RWPE2 (cell line): Measurements from ENCODE around the gene SFSWAP.
A peak's percentile ranks its signal among the peaks of the same experiment; 100 is the strongest.

ENCODE experiments used
- ATAC-seq: fragments of 200-7000 bp; cut with Tn5 transposase; 3 replicates; pipeline ENCODE4 v1.9.1; 2021; ENCODE audit warnings: low read depth
- DNase-seq: peaks from one replicate; pipeline ENCODE4 v3.0.0-alpha.2; 2020; ENCODE audit warnings: low spot score
- H3K27ac ChIP-seq: fragments of 450-650 bp; 2 replicates; pipeline ENCODE4 v1.5.1; 2017; ENCODE audit warnings: mild to moderate bottlenecking; ENCODE audit not compliant: poor library complexity, severe bottlenecking
- H3K27me3 ChIP-seq: fragments of 250-450 bp; sonication (Bioruptor Pico); 2 replicates; pipeline ENCODE4 v1.5.1; 2021; ENCODE audit warnings: mild to moderate bottlenecking, moderate library complexity; ENCODE audit not compliant: insufficient read depth, poor library complexity, severe bottlenecking
- H3K36me3 ChIP-seq: fragments of 250-450 bp; sonication (Bioruptor Pico); 2 replicates; pipeline ENCODE4 v1.5.1; 2020; ENCODE audit warnings: low read depth, mild to moderate bottlenecking, moderate library complexity
- H3K4me1 ChIP-seq: fragments of 250-450 bp; sonication (Bioruptor Pico); 2 replicates; pipeline ENCODE4 v1.5.1; 2021; ENCODE audit warnings: mild to moderate bottlenecking, moderate library complexity; ENCODE audit not compliant: insufficient read depth, poor library complexity, severe bottlenecking
- H3K4me3 ChIP-seq: fragments of 250-450 bp; sonication (Bioruptor Pico); 2 replicates; pipeline ENCODE4 v1.5.1; 2021; ENCODE audit warnings: mild to moderate bottlenecking, moderate library complexity; ENCODE audit not compliant: severe bottlenecking
- H3K9me3 ChIP-seq: fragments of 250-450 bp; sonication (Bioruptor Pico); 2 replicates; pipeline ENCODE4 v1.5.1; 2021; ENCODE audit warnings: mild to moderate bottlenecking, moderate library complexity; ENCODE audit not compliant: severe bottlenecking
- CTCF ChIP-seq: fragments of 450-650 bp; IDR thresholded peaks from one replicate; pipeline ENCODE4 v1.5.1; 2017; ENCODE audit warnings: mild to moderate bottlenecking, moderate library complexity; ENCODE audit not compliant: poor library complexity, severe bottlenecking

SFSWAP gene

GRCh38 chr12:131800594-131801135 is 89.8 kb downstream of the SFSWAP start:
- no peak for TF ChIP-seq CTCF
- H3K27me3 ChIP-seq = no peaks in the 10 kb centered on the region
- H3K4me1 ChIP-seq = no peaks in the 10 kb centered on the region
- no peak overlapping the region for H3K27ac ChIP-seq
- H3K4me3 ChIP-seq = no peak overlapping the region
- peaks cover 20% of the 10 kb centered on the region for H3K36me3 ChIP-seq
- ATAC-seq (no peak), DNase-seq (no peak)
- no peaks in the 10 kb centered on the region for H3K9me3 ChIP-seq

- no peak for ATAC-seq
- peaks cover 20% of the 10 kb centered on the region for H3K36me3 ChIP-seq
- H3K4me1 ChIP-seq = no peaks in the 10 kb centered on the region
- TF ChIP-seq CTCF = no peak
- H3K9me3 ChIP-seq = no peaks in the 10 kb centered on the region
- no peaks in the 10 kb centered on the region for H3K27me3 ChIP-seq
- no peak overlapping the region for H3K27ac ChIP-seq
- no peak for DNase-seq
- no peak overlapping the region for H3K4me3 ChIP-seq
These were observed 90.5 kb downstream of the SFSWAP start for GRCh38 chr12:131801254-131801866.

GRCh38 chr12:131803961-131804521 is 93.2 kb downstream of the SFSWAP start:
- Histone ChIP-seq H3K36me3 (no peaks in the 10 kb centered on the region), H3K4me1 (no peaks in the 10 kb centered on the region), H3K27me3 (no peaks in the 10 kb centered on the region), H3K4me3 (no peak overlapping the region), H3K9me3 (no peaks in the 10 kb centered on the region), H3K27ac (no peak overlapping the region)
- TF ChIP-seq CTCF = no peak
- DNase-seq (no peak), ATAC-seq (peak; percentile 12; the same call in 1 of the 3 replicates)

- H3K36me3 ChIP-seq = no peaks in the 10 kb centered on the region
- no peaks in the 10 kb centered on the region for H3K4me1 ChIP-seq
- DNase-seq (no peak), ATAC-seq (no peak)
- no peak for TF ChIP-seq CTCF
- no peaks in the 10 kb centered on the region for H3K9me3 ChIP-seq
- no peak overlapping the region for H3K27ac ChIP-seq
- H3K27me3 ChIP-seq = no peaks in the 10 kb centered on the region
- H3K4me3 ChIP-seq = no peak overlapping the region
These were observed 94.5 kb downstream of the SFSWAP start for GRCh38 chr12:131805421-131805820.

GRCh38 chr12:131806674-131807073 is 95.8 kb downstream of the SFSWAP start:
- H3K27me3 ChIP-seq = no peaks in the 10 kb centered on the region
- ATAC-seq = no peak
- no peak overlapping the region for H3K4me3 ChIP-seq
- H3K36me3 ChIP-seq = no peaks in the 10 kb centered on the region
- no peaks in the 10 kb centered on the region for H3K9me3 ChIP-seq
- no peaks in the 10 kb centered on the region for H3K4me1 ChIP-seq
- no peak for DNase-seq
- no peak for TF ChIP-seq CTCF
- H3K27ac ChIP-seq = no peak overlapping the region
